Right atrium auricular region (tissue), 2 donors: ENCODE data around the gene AOPEP. TPM values are rescaled to one million over a fixed set of nuclear protein-coding genes. Genes with fewer than 3 reads are reported as not detected.

Experiments used
- DNase-seq: peaks from one replicate; pipeline ENCODE4 v3.0.0-alpha.2; 2019; ENCODE audit warnings: low spot score
- H3K27ac ChIP-seq, 2 donors: fragments of 200-600 bp; sonication (generic); 1 replicate in 1 of 2; 2 replicates in 1 of 2; pipeline ENCODE4 v1.5.1; 2016 to 2019
- H3K27me3 ChIP-seq, 2 donors: fragments of 200-600 bp; sonication (generic); one replicate each; pipeline versions ENCODE4 v1.5.1 to v1.6.0; 2017 to 2019
- H3K36me3 ChIP-seq: fragments of 200-600 bp; sonication (generic); one replicate; pipeline ENCODE4 v1.5.1; 2016
- H3K4me1 ChIP-seq, 2 donors: fragments of 200-600 bp; sonication (generic); one replicate each; pipeline versions ENCODE4 v1.5.1 to v1.6.0; 2017 to 2019
- H3K4me3 ChIP-seq, 2 donors: fragments of 200-600 bp; sonication (generic); 1 replicate in 1 of 2; 2 replicates in 1 of 2; pipeline ENCODE4 v1.5.1; 2017 to 2019; ENCODE audit warnings: mild to moderate bottlenecking in 1 of 2, moderate library complexity in 1 of 2
- H3K9me3 ChIP-seq, 2 donors: fragments of 200-600 bp; sonication (generic); one replicate each; pipeline ENCODE4 v1.5.1; 2019
- CTCF ChIP-seq, 2 donors: fragments of 200-600 bp; sonication (generic); IDR thresholded peaks; one replicate each; pipeline ENCODE4 v1.5.1; 2019; ENCODE audit warnings: antibody characterized with exemption in 2 of 2
- total RNA-seq, 2 donors: library from RNA; depleted of rRNA; stranded (reverse); fragments of >200 nt; gene quantifications; one replicate each; pipeline ENCODE4 v1.1.0, GENCODE V29; 2016

The AOPEP gene
- total RNA-seq, 2 donors from 2014 or later = 262 to 314 TPM

- peaks cover 0 to 30% of the 10 kb centered on the region in 2 donors for H3K4me1 ChIP-seq
- H3K36me3 ChIP-seq = no peaks in the 10 kb centered on the region
- H3K4me3 ChIP-seq = no peak overlapping the region
- H3K27ac ChIP-seq = peak overlapping the region; percentile 83 to 91
- H3K27me3 ChIP-seq = no peaks in the 10 kb centered on the region
- no peak for TF ChIP-seq CTCF (IDR thresholded peaks at IDR 0.05)
- no peaks in the 10 kb centered on the region for H3K9me3 ChIP-seq
- DNase-seq = no peak
These were observed 52.5 kb downstream of the AOPEP start for GRCh38 chr9:94779031-94779430.

- no peak for DNase-seq
- peak overlapping the region; percentile 83 to 91 for H3K27ac ChIP-seq
- TF ChIP-seq CTCF (IDR thresholded peaks at IDR 0.05) = no peak
These were observed 53.3 kb downstream of the AOPEP start for GRCh38 chr9:94779693-94780290.

DNA sequence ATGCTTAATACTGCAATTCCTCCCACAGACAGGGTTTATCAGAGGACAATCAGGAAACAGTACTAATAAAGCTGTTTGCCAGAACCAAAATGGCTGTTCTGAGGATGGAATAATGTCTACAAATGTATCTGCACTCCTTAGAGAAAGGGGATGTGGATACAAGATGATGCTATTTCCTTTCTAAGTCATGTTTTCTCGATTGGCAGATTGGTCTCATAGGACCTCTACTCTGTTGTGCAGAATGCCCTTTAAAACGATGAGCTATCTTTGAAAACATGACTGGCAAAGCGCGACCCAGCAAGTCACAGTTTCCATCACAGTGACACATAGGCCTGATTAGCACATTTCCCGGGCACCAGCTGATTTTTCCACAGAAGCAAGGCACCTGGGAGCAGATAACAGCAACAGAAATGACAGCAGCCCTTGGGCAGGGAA lies 54.0 kb downstream of the AOPEP start:
- Histone ChIP-seq H3K27ac (peak overlapping the region; percentile 83 to 91), H3K4me1 (peaks cover 0 to 30% of the 10 kb centered on the region in 2 donors), H3K9me3 (no peaks in the 10 kb centered on the region), H3K4me3 (no peak overlapping the region), H3K27me3 (no peaks in the 10 kb centered on the region), H3K36me3 (no peaks in the 10 kb centered on the region)
- no peak for TF ChIP-seq CTCF (IDR thresholded peaks at IDR 0.05)
- peak; percentile 83 for DNase-seq

More at GRCh38 chr9:94779693-94780290, 53.3 kb downstream of the AOPEP start:
- no peaks in the 10 kb centered on the region for H3K9me3 ChIP-seq
- H3K4me3 ChIP-seq = no peak overlapping the region
- no peaks in the 10 kb centered on the region for H3K27me3 ChIP-seq
- H3K4me1 ChIP-seq = peaks cover 0 to 30% of the 10 kb centered on the region in 2 donors
- no peaks in the 10 kb centered on the region for H3K36me3 ChIP-seq

DNA sequence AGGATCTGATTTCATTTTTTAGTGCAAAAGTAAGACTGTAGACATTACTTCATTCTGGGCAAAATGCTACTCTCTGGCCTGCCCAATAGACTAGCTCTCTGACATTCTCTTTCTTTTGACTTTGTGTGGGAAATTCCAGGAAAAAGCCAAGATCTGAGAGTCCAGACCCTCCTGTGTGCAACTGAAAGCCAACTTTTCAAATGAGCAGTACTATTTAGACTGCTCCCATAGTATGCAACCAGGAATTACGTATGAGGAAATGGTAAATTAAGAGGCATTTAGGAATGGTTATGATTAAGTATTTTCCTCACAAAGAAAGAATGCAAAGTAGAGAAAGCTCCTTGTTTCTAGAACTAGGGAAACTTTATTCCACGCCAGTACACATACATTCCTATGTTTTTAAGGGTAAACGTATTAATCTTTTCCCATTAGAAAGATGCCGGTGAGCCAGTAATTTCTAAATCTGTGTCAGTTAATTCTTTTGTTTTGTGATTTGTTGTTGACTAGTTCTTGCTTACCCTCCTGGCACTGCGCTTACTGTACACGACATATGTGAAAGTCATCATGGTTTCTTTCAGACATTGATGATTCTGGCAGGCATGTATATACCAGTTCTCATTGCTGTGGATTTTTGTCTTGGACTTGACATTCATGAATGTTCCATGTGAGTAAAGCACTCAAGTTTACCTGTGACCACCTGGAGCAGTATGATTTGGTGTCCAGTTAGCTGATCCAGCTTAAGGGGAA lies 56.0 kb downstream of the AOPEP start:
- H3K4me3 ChIP-seq = no peak overlapping the region
- no peaks in the 10 kb centered on the region for H3K9me3 ChIP-seq
- peaks cover 0 to 30% of the 10 kb centered on the region in 2 donors for H3K4me1 ChIP-seq
- peak overlapping the region; percentile 83 to 91 for H3K27ac ChIP-seq
- DNase-seq = no peak
- H3K36me3 ChIP-seq = no peaks in the 10 kb centered on the region
- TF ChIP-seq CTCF (IDR thresholded peaks at IDR 0.05) = no peak
- H3K27me3 ChIP-seq = no peaks in the 10 kb centered on the region

DNA sequence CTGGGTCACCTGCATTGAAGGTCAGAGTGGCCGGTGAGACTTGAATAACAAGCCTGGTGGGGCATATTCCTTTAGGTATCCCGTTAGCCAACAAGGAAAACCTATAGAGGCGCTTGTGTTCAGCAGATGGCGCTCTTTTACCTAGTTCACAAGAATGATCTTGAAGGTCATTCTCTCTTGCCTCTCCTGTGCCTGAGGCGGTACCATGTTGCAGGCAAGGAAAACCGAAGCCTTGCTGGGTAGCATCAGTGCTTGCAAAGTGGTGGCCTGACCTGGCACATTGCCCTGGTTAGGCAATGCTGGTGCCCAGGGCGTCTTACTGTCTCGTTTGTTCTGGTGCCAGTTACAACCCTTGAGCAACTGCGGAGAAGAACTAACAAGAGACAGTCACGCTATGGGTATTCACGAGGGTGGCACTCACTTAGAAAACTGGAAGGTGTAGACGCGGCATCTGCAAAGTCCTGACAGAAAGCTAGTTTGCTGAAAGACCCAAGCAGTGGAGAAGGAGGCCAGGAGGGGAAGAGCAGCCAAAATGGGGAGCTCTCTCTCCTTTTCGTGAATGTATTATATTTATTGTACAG lies 56.7 kb downstream of the AOPEP start:
- Histone ChIP-seq H3K4me1 (peaks cover 0 to 30% of the 10 kb centered on the region in 2 donors), H3K36me3 (no peaks in the 10 kb centered on the region), H3K27ac (peak overlapping the region; percentile 83 to 91), H3K9me3 (no peaks in the 10 kb centered on the region), H3K4me3 (no peak overlapping the region), H3K27me3 (no peaks in the 10 kb centered on the region)
- peak; percentile 56 to 81 for TF ChIP-seq CTCF (IDR thresholded peaks at IDR 0.05)
- DNase-seq = peak; percentile 83
